K562 (cell line): ENCODE data around the gene DRD2.

Experiments used
- ATF7 ChIP-seq: fragments of 450-650 bp; IDR thresholded peaks from 2 replicates; pipeline ENCODE4 v1.7.1; 2014; ENCODE audit warnings: mild to moderate bottlenecking, moderate library complexity
- CHD1 ChIP-seq: fragments of 200-600 bp; sonication (generic); IDR thresholded peaks from one replicate; pipeline ENCODE4 v1.6.1; 2012; ENCODE audit warnings: mild to moderate bottlenecking, moderate library complexity, low read length, inconsistent platforms
- ELF1 ChIP-seq: fragments of 200-800 bp; sonication (Bioruptor generic); IDR thresholded peaks from 2 replicates; pipeline ENCODE4 v1.6.1; 2016; ENCODE audit warnings: missing genetic modification characterization, missing compliant biosample characterization
- L3MBTL2 ChIP-seq: fragments of 450-650 bp; IDR thresholded peaks from 2 replicates; pipeline ENCODE4 v1.6.1; 2016; ENCODE audit warnings: mild to moderate bottlenecking, moderate library complexity
- NBN ChIP-seq: fragments of 450-650 bp; IDR thresholded peaks from 2 replicates; pipeline ENCODE4 v1.6.1; 2016; ENCODE audit warnings: low read depth, mild to moderate bottlenecking
- NR2C2 ChIP-seq, 2 experiments: fragments of 200-800 bp in 1 of 2; sonication (Bioruptor generic) in 1 of 2; sonication (generic) in 1 of 2; formaldehyde crosslinking in 1 of 2; IDR thresholded peaks; 2 replicates each; pipeline versions ENCODE4 v1.6.1 to v1.8.0; 2016 to 2022; ENCODE audit warnings: mild to moderate bottlenecking in 1 of 2, missing compliant biosample characterization in 1 of 2, missing genetic modification characterization in 1 of 2, missing genetic modification reagents in 1 of 2
- REST ChIP-seq, 2 experiments: fragments of 450-650 bp; formaldehyde crosslinking in 1 of 2; IDR thresholded peaks; 2 replicates each; pipeline versions ENCODE4 v1.4.0 to v1.6.1; 2014 to 2020; ENCODE audit warnings: mild to moderate bottlenecking in 2 of 2, borderline replicate concordance in 1 of 2, low read depth in 1 of 2
- ZBTB1 ChIP-seq: sonication (generic); formaldehyde crosslinking; IDR thresholded peaks from 2 replicates; pipeline ENCODE4 v1.8.1; 2023; ENCODE audit warnings: missing genetic modification reagents, low read depth, mild to moderate bottlenecking, borderline replicate concordance
- ZNF23 ChIP-seq: fragments of 250-450 bp; sonication (Bioruptor Pico); IDR thresholded peaks from 2 replicates; pipeline ENCODE4 v1.4.0; 2020; ENCODE audit warnings: mild to moderate bottlenecking
- TF ChIP-seq, protein P1 (sequence below): fragments of 450-650 bp; formaldehyde crosslinking; IDR thresholded peaks from 2 replicates; pipeline ENCODE4 v1.4.0; 2020; ENCODE audit warnings: mild to moderate bottlenecking, moderate library complexity

- TF ChIP-seq ATF7: no peak
- TF ChIP-seq L3MBTL2: no peak
- TF ChIP-seq ZNF23: no peak
- TF ChIP-seq, protein P1, sequence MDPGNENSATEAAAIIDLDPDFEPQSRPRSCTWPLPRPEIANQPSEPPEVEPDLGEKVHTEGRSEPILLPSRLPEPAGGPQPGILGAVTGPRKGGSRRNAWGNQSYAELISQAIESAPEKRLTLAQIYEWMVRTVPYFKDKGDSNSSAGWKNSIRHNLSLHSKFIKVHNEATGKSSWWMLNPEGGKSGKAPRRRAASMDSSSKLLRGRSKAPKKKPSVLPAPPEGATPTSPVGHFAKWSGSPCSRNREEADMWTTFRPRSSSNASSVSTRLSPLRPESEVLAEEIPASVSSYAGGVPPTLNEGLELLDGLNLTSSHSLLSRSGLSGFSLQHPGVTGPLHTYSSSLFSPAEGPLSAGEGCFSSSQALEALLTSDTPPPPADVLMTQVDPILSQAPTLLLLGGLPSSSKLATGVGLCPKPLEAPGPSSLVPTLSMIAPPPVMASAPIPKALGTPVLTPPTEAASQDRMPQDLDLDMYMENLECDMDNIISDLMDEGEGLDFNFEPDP (CRISPR knock-in tag): no peak
- TF ChIP-seq ELF1 (tag): no peak
- TF ChIP-seq REST (IDR thresholded peaks at IDR 0.05; ENCODE audit: borderline replicate concordance): no peak
- no peak for TF ChIP-seq REST (CRISPR knock-in tag; IDR thresholded peaks at IDR 0.05; ENCODE audit: low read depth)
- no peak for TF ChIP-seq NR2C2 (CRISPR knock-in tag; IDR thresholded peaks at IDR 0.05)
- TF ChIP-seq NR2C2 (tag; IDR thresholded peaks at IDR 0.05): no peak
- TF ChIP-seq CHD1: no peak
- TF ChIP-seq ZBTB1: no peak
- TF ChIP-seq NBN: no peak
Measured at GRCh38 chr11:113467545-113467944, 7.7 kb downstream of the DRD2 start.
